HepG2 (cell line): ENCODE measurements around the gene TMEM97. TPM values are rescaled to one million over a fixed set of nuclear protein-coding genes. Genes with fewer than 3 reads are reported as not detected.
A peak's percentile ranks its signal among the peaks of the same experiment; 100 is the strongest.

Experiments used
- CC2D1A ChIP-seq: sonication (generic); formaldehyde crosslinking; IDR thresholded peaks from 2 replicates; pipeline ENCODE4 v1.8.1; 2023; ENCODE audit warnings: mild to moderate bottlenecking, missing genetic modification reagents
- ETV6 ChIP-seq: sonication (generic); formaldehyde crosslinking; conservative IDR thresholded peaks from 2 replicates; pipeline ENCODE4 v1.4.0; 2020; ENCODE audit warnings: missing genetic modification reagents
- FOXA1 ChIP-seq, 2 experiments: fragments of 450-650 bp in 1 of 2; sonication (generic) in 1 of 2; formaldehyde crosslinking in 1 of 2; IDR thresholded peaks; 2 replicates each; pipeline versions ENCODE4 v1.4.0 to v1.6.1; 2016 to 2020; ENCODE audit warnings: missing genetic modification reagents in 1 of 2
- FOXP1 ChIP-seq, 2 experiments: fragments of 450-650 bp in 1 of 2; IDR thresholded peaks; 2 replicates each; pipeline ENCODE4 v1.6.1; 2017 to 2018; ENCODE audit warnings: antibody characterized with exemption in 1 of 2
- FOXP4 ChIP-seq: sonication (generic); formaldehyde crosslinking; IDR thresholded peaks from 2 replicates; pipeline ENCODE4 v1.4.0; 2020; ENCODE audit warnings: missing genetic modification reagents
- GTF3A ChIP-seq: sonication (generic); formaldehyde crosslinking; conservative IDR thresholded peaks from 2 replicates; pipeline ENCODE4 v1.4.0; 2020; ENCODE audit warnings: mild to moderate bottlenecking, missing genetic modification reagents
- HCFC1 ChIP-seq: fragments of 150-350 bp; IDR thresholded peaks from 2 replicates; pipeline ENCODE4 v1.6.1; 2014; ENCODE audit warnings: low read depth, low read length
- HDAC6 ChIP-seq: fragments of 200-600 bp; sonication (generic); IDR thresholded peaks from 2 replicates; pipeline ENCODE4 v1.7.0; 2017; ENCODE audit warnings: mild to moderate bottlenecking, antibody characterized with exemption, low read length, low read depth
- HES4 ChIP-seq: sonication (generic); formaldehyde crosslinking; IDR thresholded peaks from 2 replicates; pipeline ENCODE4 v1.9.0; 2021; ENCODE audit warnings: mild to moderate bottlenecking, missing genetic modification reagents, borderline replicate concordance
- ISL2 ChIP-seq: sonication (generic); formaldehyde crosslinking; IDR thresholded peaks from 2 replicates; pipeline ENCODE4 v1.5.0; 2020; ENCODE audit warnings: missing genetic modification reagents
- ISX ChIP-seq: sonication (generic); formaldehyde crosslinking; conservative IDR thresholded peaks from 2 replicates; pipeline ENCODE4 v1.5.0; 2020; ENCODE audit warnings: missing genetic modification reagents
- MXI1 ChIP-seq: IDR thresholded peaks from 3 replicates; pipeline ENCODE4 v1.6.1; 2012; ENCODE audit warnings: low read depth, low read length, inconsistent platforms, borderline replicate concordance
- PHF8 ChIP-seq: sonication (generic); formaldehyde crosslinking; IDR thresholded peaks from 2 replicates; pipeline ENCODE4 v1.5.0; 2020; ENCODE audit warnings: missing genetic modification reagents
- POGZ ChIP-seq: sonication (generic); formaldehyde crosslinking; IDR thresholded peaks from 2 replicates; pipeline ENCODE4 v1.4.0; 2020; ENCODE audit warnings: mild to moderate bottlenecking, missing genetic modification reagents
- PREB ChIP-seq: sonication (generic); formaldehyde crosslinking; IDR thresholded peaks from 2 replicates; pipeline ENCODE4 v1.4.0; 2020; ENCODE audit warnings: missing genetic modification reagents
- SAFB2 ChIP-seq: sonication (generic); formaldehyde crosslinking; IDR thresholded peaks from 2 replicates; pipeline ENCODE4 v1.5.1; 2020; ENCODE audit warnings: missing genetic modification reagents, low read depth, mild to moderate bottlenecking, borderline replicate concordance
- XRCC5 ChIP-seq: fragments of 200-400 bp; formaldehyde crosslinking; optimal IDR thresholded peaks from 2 replicates; pipeline ENCODE3; 2017; ENCODE audit warnings: mild to moderate bottlenecking, low read length
- ZBTB21 ChIP-seq: sonication (generic); formaldehyde crosslinking; IDR thresholded peaks from 2 replicates; pipeline ENCODE4 v1.4.0; 2020; ENCODE audit warnings: missing genetic modification reagents
- ZFP36 ChIP-seq: fragments of 150-350 bp; IDR thresholded peaks from 2 replicates; pipeline ENCODE4 v1.6.1; 2018; ENCODE audit warnings: borderline replicate concordance, low read length, low read depth; ENCODE audit not compliant: partially characterized antibody
- ZNF101 ChIP-seq: sonication (generic); formaldehyde crosslinking; IDR thresholded peaks from 2 replicates; pipeline ENCODE4 v1.4.0; 2020; ENCODE audit warnings: mild to moderate bottlenecking, low read depth, missing genetic modification reagents, borderline replicate concordance
- ZNF207 ChIP-seq: fragments of 450-650 bp; IDR thresholded peaks from 2 replicates; pipeline ENCODE4 v1.6.1; 2016; ENCODE audit warnings: antibody characterized with exemption, borderline replicate concordance
- ZNF24 ChIP-seq: fragments of 450-650 bp; IDR thresholded peaks from 2 replicates; pipeline ENCODE4 v1.6.1; 2017; ENCODE audit warnings: antibody characterized with exemption, mild to moderate bottlenecking
- ZNF367 ChIP-seq: sonication (generic); formaldehyde crosslinking; IDR thresholded peaks from 2 replicates; pipeline ENCODE4 v1.4.0; 2020; ENCODE audit warnings: missing genetic modification reagents, borderline replicate concordance
- ZNF550 ChIP-seq: sonication (generic); formaldehyde crosslinking; IDR thresholded peaks from 2 replicates; pipeline ENCODE4 v1.4.0; 2020; ENCODE audit warnings: mild to moderate bottlenecking, missing genetic modification reagents, borderline replicate concordance
- ZNF574 ChIP-seq: sonication (generic); formaldehyde crosslinking; IDR thresholded peaks from 2 replicates; pipeline ENCODE4 v1.4.0; 2020; ENCODE audit warnings: missing genetic modification reagents
- polyA plus RNA-seq, 8 experiments: library from polyadenylated mRNA; depleted of rRNA in 3 of 8; stranded (reverse) in 7 of 8; unstranded in 1 of 8; fragments of >200 nt; fragmentation: Illumina TruSeq in 4 of 8; extraction: Trizol in 4 of 8; gene quantifications; 2 replicates each; pipeline versions ENCODE4 v1.2.1 to v1.2.3, GENCODE V29; 2011 to 2016; ENCODE audit warnings: low read depth in 4 of 8, missing spikeins in 1 of 8, mixed read lengths in 1 of 8; ENCODE audit not compliant: insufficient read depth in 1 of 8
- total RNA-seq, 5 experiments: library from RNA; depleted of rRNA; stranded (reverse); fragments of >200 nt; fragmentation: Illumina TruSeq; extraction: Trizol; gene quantifications; 2 replicates each; pipeline ENCODE4 v1.2.3, GENCODE V29; 2016; ENCODE audit warnings: low read depth in 1 of 5

Gene TMEM97
- total and polyA plus RNA-seq, 2 of the 13 experiments (the other 11 are each of a cell fraction or from before 2014, with no cell fraction given): 69.6 to 137 TPM

GRCh38 chr17:28318759-28319597, at the start of gene TMEM97 (continued):
- TF ChIP-seq FOXP4 (peak; percentile 64), SAFB2 (no peak; the same call in 1 of the 2 replicates), ZFP36 (no peak), ISX (CRISPR knock-in tag) (0 out of 2 replicates have a peak, but pooled peaks have one; percentile 82), ZNF550 (no peak), ISL2 (CRISPR knock-in tag) (peak; percentile 48; the same call in 1 of the 2 replicates), POGZ (CRISPR knock-in tag) (no peak), HCFC1 (no peak; the same call in 1 of the 2 replicates), ZNF574 (CRISPR knock-in tag) (peak; percentile 71), ZNF24 (no peak), PHF8 (CRISPR knock-in tag) (peak; percentile 79), HDAC6 (no peak), ZNF207 (no peak), XRCC5 (no peak), FOXA1 (IDR thresholded peaks at IDR 0.05) (no peak), FOXA1 (CRISPR knock-in tag; IDR thresholded peaks at IDR 0.05) (no peak), GTF3A (CRISPR knock-in tag) (peak; percentile 82; the same call in 1 of the 2 replicates), CC2D1A (no peak), ZNF101 (CRISPR knock-in tag) (no peak), ZBTB21 (CRISPR knock-in tag) (no peak), HES4 (CRISPR knock-in tag) (no peak; the same call in 1 of the 2 replicates), PREB (CRISPR knock-in tag) (no peak), FOXP1 (IDR thresholded peaks at IDR 0.05) (no peak), FOXP1 (CRISPR knock-in tag; IDR thresholded peaks at IDR 0.05) (no peak), ZNF367 (CRISPR knock-in tag) (no peak), ETV6 (CRISPR knock-in tag) (no peak), MXI1 (peak; percentile 71; the same call in 1 of the 3 replicates)
